MV-4-11 (cell line): Measurements from ENCODE around the gene LRIT2.

Experiments
- DNase-seq: peaks from one replicate; lab custom pipeline; 2025; lab: John Stamatoyannopoulos, UW

LRIT2 gene

GRCh38 chr10:84225427-84226173, at the start of gene LRIT2:
Gene LRIT2 (minus strand): TSS chr10:84225544. CDS start chr10:84225520, 24 bp downstream.
- no peak for DNase-seq

GRCh38 chr10:84270708-84271107, 45.4 kb upstream of the LRIT2 start:
- no peak for DNase-seq

- no peak for DNase-seq
These were observed 44.4 kb upstream of the LRIT2 start for GRCh38 chr10:84269773-84270172.

- no peak for DNase-seq
These were observed 43.8 kb upstream of the LRIT2 start for GRCh38 chr10:84269162-84269561.

GRCh38 chr10:84267503-84268126, 42.3 kb upstream of the LRIT2 start:
- DNase-seq, result peak; percentile 35

GRCh38 chr10:84265418-84265817, 40.1 kb upstream of the LRIT2 start:
- DNase-seq, result no peak

- DNase-seq, result peak; percentile 18
These were observed 39.3 kb upstream of the LRIT2 start for GRCh38 chr10:84264611-84265141.

GRCh38 chr10:84263716-84264115, 38.4 kb upstream of the LRIT2 start:
- no peak for DNase-seq

GRCh38 chr10:84262190-84262956, 37.0 kb upstream of the LRIT2 start:
- DNase-seq, result no peak

- DNase-seq, result no peak
These were observed 36.0 kb upstream of the LRIT2 start for GRCh38 chr10:84261236-84261915.

GRCh38 chr10:84258034-84258695, 32.8 kb upstream of the LRIT2 start:
- DNase-seq, result no peak

GRCh38 chr10:84257343-84258020, 32.1 kb upstream of the LRIT2 start:
- no peak for DNase-seq

- DNase-seq, result no peak
These were observed 31.4 kb upstream of the LRIT2 start for GRCh38 chr10:84256510-84257342.

- DNase-seq, result no peak
These were observed 29.5 kb upstream of the LRIT2 start for GRCh38 chr10:84254552-84255478.

- DNase-seq, result no peak
These were observed 23.4 kb upstream of the LRIT2 start for GRCh38 chr10:84248794-84249193.

- DNase-seq, result no peak
These were observed 22.2 kb upstream of the LRIT2 start for GRCh38 chr10:84247496-84247895.

- no peak for DNase-seq
These were observed 19.4 kb upstream of the LRIT2 start, which contains the start of gene RGR for GRCh38 chr10:84244651-84245270. Gene RGR (plus strand): TSS chr10:84245053. CDS start chr10:84245091, 38 bp downstream.

- DNase-seq, result no peak
These were observed 18.4 kb upstream of the LRIT2 start for GRCh38 chr10:84243759-84244158.
